HepG2 (cell line): ENCODE data around the gene LRTM2. TPM values are rescaled to one million over a fixed set of nuclear protein-coding genes. Genes with fewer than 3 reads are reported as not detected.

Experiments
- ATAC-seq: fragments of 200-7000 bp; cut with Tn5 transposase; 3 replicates; pipeline ENCODE4 v1.9.1; 2020; ENCODE audit warnings: mild to moderate bottlenecking, moderate library complexity
- BruUV-seq: library from RNA; stranded (reverse); fragments of 400-500 nt; replicated peaks from 2 replicates; lab custom pipeline; 2021; lab: Mats Ljungman, UMichigan
- CTCF ChIA-PET: fragments of 300-600 bp; formaldehyde crosslinking; extraction: SDS; loops from one replicate; lab custom pipeline; 2021; ENCODE audit warnings: low total read pairs, inconsistent platforms, low intra/inter-chr PET ratio; lab: Yijun Ruan, JAX
- POLR2A ChIA-PET: fragments of 350-600 bp; sonication (Branson Sonifier 250); formaldehyde crosslinking; loops from one replicate; lab custom pipeline; 2020; ENCODE audit warnings: antibody characterized with exemption, inconsistent platforms; lab: Yijun Ruan, JAX
- DNase-seq: peaks from one replicate; pipeline ENCODE4 v3.0.0-alpha.2; 2015; ENCODE audit warnings: low spot score
- FAIRE-seq: peaks from 3 replicates; lab custom pipeline; 2011; peaks lifted over from hg19 to GRCh38; lab: Jason Lieb, UNC
- H2AFZ ChIP-seq: one replicate; pipeline ENCODE4 v1.6.1; 2011; ENCODE audit warnings: low read length, inconsistent platforms
- H3K27ac ChIP-seq: fragments of 300-600 bp; 3 replicates; pipeline ENCODE4 v1.8.0; 2011; ENCODE audit warnings: mixed run types, mild to moderate bottlenecking, mixed read lengths, low read length, inconsistent platforms; ENCODE audit not compliant: insufficient read depth; ENCODE audit errors: extremely low read length
- H3K27me3 ChIP-seq, 2 experiments: fragments of 200-600 bp in 1 of 2; 2 replicates in 1 of 2; 3 replicates in 1 of 2; pipeline versions ENCODE4 v1.6.0 to v1.8.0; 2011; ENCODE audit warnings: low read length in 2 of 2, mild to moderate bottlenecking in 2 of 2, moderate library complexity in 2 of 2, inconsistent platforms in 1 of 2; ENCODE audit not compliant: insufficient read depth in 2 of 2, control insufficient read depth in 1 of 2
- H3K36me3 ChIP-seq, 2 experiments: fragments of 200-600 bp in 1 of 2; replicated peaks in 1 of 2; 2 replicates in 1 of 2; 3 replicates in 1 of 2; pipeline versions ENCODE4 v1.5.1 to v1.8.0; 2011; ENCODE audit warnings: low read length in 2 of 2, inconsistent platforms in 1 of 2; ENCODE audit not compliant: insufficient read depth in 2 of 2, control insufficient read depth in 1 of 2
- H3K4me1 ChIP-seq: 2 replicates; pipeline ENCODE4 v1.5.1; 2012; ENCODE audit warnings: low read length, inconsistent platforms; ENCODE audit not compliant: insufficient read depth
- H3K4me2 ChIP-seq: 2 replicates; pipeline ENCODE4 v1.6.0; 2011; ENCODE audit warnings: low read depth, low read length, inconsistent platforms
- H3K4me3 ChIP-seq, 3 experiments: fragments of 200-600 bp in 1 of 3; sonication (generic), shearing (Covaris generic) in 1 of 3; replicated peaks in 1 of 3; 2 replicates each; pipeline ENCODE4 v1.5.1; 2011 to 2016; ENCODE audit warnings: low read length in 3 of 3, inconsistent platforms in 2 of 3, low read depth in 2 of 3, mild to moderate bottlenecking in 2 of 3, control low read depth in 1 of 3, mixed read lengths in 1 of 3; ENCODE audit not compliant: insufficient read depth in 1 of 3
- H3K79me2 ChIP-seq: one replicate; pipeline ENCODE4 v1.6.1; 2011; ENCODE audit warnings: low read length, inconsistent platforms; ENCODE audit not compliant: insufficient read depth
- H3K9ac ChIP-seq: 2 replicates; pipeline ENCODE4 v1.6.0; 2011; ENCODE audit warnings: mild to moderate bottlenecking, low read depth, low read length, inconsistent platforms; ENCODE audit not compliant: insufficient read depth
- H3K9me3 ChIP-seq: 2 replicates; pipeline ENCODE4 v1.5.1; 2012; ENCODE audit warnings: mild to moderate bottlenecking, low read length
- H4K20me1 ChIP-seq: 2 replicates; pipeline ENCODE4 v1.6.0; 2011; ENCODE audit warnings: inconsistent platforms, mild to moderate bottlenecking, low read length, moderate library complexity; ENCODE audit not compliant: insufficient read depth
- ADNP ChIP-seq: sonication (generic); formaldehyde crosslinking; IDR thresholded peaks from 2 replicates; pipeline ENCODE4 v1.4.0; 2020; ENCODE audit warnings: missing genetic modification reagents
- CEBPB ChIP-seq: IDR thresholded peaks from 2 replicates; pipeline ENCODE4 v1.6.1; 2011; ENCODE audit warnings: low read depth, low read length, improper control_type of control experiment, borderline replicate concordance
- MEF2D ChIP-seq: sonication (generic); formaldehyde crosslinking; IDR thresholded peaks from 2 replicates; pipeline ENCODE4 v1.5.1; 2020; ENCODE audit warnings: mild to moderate bottlenecking, missing genetic modification reagents
- PPARG ChIP-seq: conservative IDR thresholded peaks from 2 replicates; pipeline ENCODE4 v1.6.1; 2016; ENCODE audit warnings: missing biosample characterization, missing genetic modification reagents
- RARG ChIP-seq: sonication (generic); formaldehyde crosslinking; IDR thresholded peaks from 2 replicates; pipeline ENCODE4 v1.4.0; 2020; ENCODE audit warnings: low read depth, mild to moderate bottlenecking, missing genetic modification reagents
- SOX13 ChIP-seq, 3 experiments: fragments of 450-650 bp in 1 of 3; sonication (generic) in 1 of 3; formaldehyde crosslinking in 1 of 3; IDR thresholded peaks in 2 of 3; conservative IDR thresholded peaks in 1 of 3; 2 replicates each; pipeline versions ENCODE4 v1.5.0 to v1.6.1; 2016 to 2020; ENCODE audit warnings: antibody characterized with exemption in 1 of 3, mild to moderate bottlenecking in 1 of 3, missing compliant biosample characterization in 1 of 3, missing genetic modification reagents in 1 of 3, moderate library complexity in 1 of 3
- SP5 ChIP-seq: IDR thresholded peaks from 2 replicates; pipeline ENCODE4 v1.6.1; 2016; ENCODE audit warnings: low read depth, borderline replicate concordance
- SRF ChIP-seq: IDR thresholded peaks from 2 replicates; pipeline ENCODE4 v1.6.1; 2011; ENCODE audit warnings: mild to moderate bottlenecking, low read depth, low read length, moderate library complexity
- TEAD3 ChIP-seq: optimal IDR thresholded peaks from 2 replicates; pipeline ENCODE3; 2016; ENCODE audit warnings: borderline replicate concordance
- TRIM24 ChIP-seq: sonication (generic); formaldehyde crosslinking; IDR thresholded peaks from 2 replicates; pipeline ENCODE4 v1.8.0; 2022; ENCODE audit warnings: mild to moderate bottlenecking, missing genetic modification reagents
- ZNF274 ChIP-seq: sonication (generic); formaldehyde crosslinking; IDR thresholded peaks from 2 replicates; pipeline ENCODE4 v1.5.1; 2020; ENCODE audit warnings: mild to moderate bottlenecking, missing genetic modification reagents
- ZNF530 ChIP-seq: sonication (generic); formaldehyde crosslinking; IDR thresholded peaks from 2 replicates; pipeline ENCODE4 v1.5.0; 2020; ENCODE audit warnings: low read depth, mild to moderate bottlenecking, missing genetic modification reagents
- ZNF580 ChIP-seq: IDR thresholded peaks from 2 replicates; pipeline ENCODE4 v1.6.1; 2016; ENCODE audit warnings: low read depth, borderline replicate concordance
- ZNF644 ChIP-seq: IDR thresholded peaks from 2 replicates; pipeline ENCODE4 v1.6.1; 2016; ENCODE audit warnings: low read depth
- WGBS: methylation state at CpG from one replicate; pipeline ENCODE4 v1.1.6; 2017; ENCODE audit warnings: low lambda C conversion rate; 5-methylcytosine and 5-hydroxymethylcytosine counted together
- in situ Hi-C: cut with HindIII; loops from 2 replicates; pipeline ENCODE4 v1.10.0; 2017; ENCODE audit warnings: low pct_unique_long_range_greater_than_20kb; ENCODE audit not compliant: extremely low pct_ligation_motif_present
- intact Hi-C: fragments of 100-400 bp; cut with micrococcal nuclease; formaldehyde crosslinking; loops from one replicate; pipeline ENCODE4 v1.10.0; 2022; ENCODE audit not compliant: unreplicated experiment
- polyA plus RNA-seq, 8 experiments: library from polyadenylated mRNA; depleted of rRNA in 3 of 8; stranded (reverse) in 7 of 8; unstranded in 1 of 8; fragments of >200 nt; fragmentation: Illumina TruSeq in 4 of 8; extraction: Trizol in 4 of 8; gene quantifications; 2 replicates each; pipeline versions ENCODE4 v1.2.1 to v1.2.3, GENCODE V29; 2011 to 2016; ENCODE audit warnings: low read depth in 4 of 8, missing spikeins in 1 of 8, mixed read lengths in 1 of 8; ENCODE audit not compliant: insufficient read depth in 1 of 8
- total RNA-seq, 5 experiments: library from RNA; depleted of rRNA; stranded (reverse); fragments of >200 nt; fragmentation: Illumina TruSeq; extraction: Trizol; gene quantifications; 2 replicates each; pipeline ENCODE4 v1.2.3, GENCODE V29; 2016; ENCODE audit warnings: low read depth in 1 of 5
- TF ChIP-seq, protein P1 (sequence below): sonication (generic); formaldehyde crosslinking; IDR thresholded peaks from 2 replicates; pipeline ENCODE4 v1.4.0; 2020; ENCODE audit warnings: mild to moderate bottlenecking, missing genetic modification reagents
- TF ChIP-seq, protein P2 (sequence below): sonication (generic); formaldehyde crosslinking; IDR thresholded peaks from 2 replicates; pipeline ENCODE4 v1.9.0; 2021; ENCODE audit warnings: mild to moderate bottlenecking, missing genetic modification reagents

Gene LRTM2
- total and polyA plus RNA-seq, 2 of the 13 experiments (the other 11 are each of a cell fraction or from before 2014, with no cell fraction given) = 0.09 TPM; not detected in 1

GRCh38 chr12:1830981-1831963 lies 10.9 kb downstream of the LRTM2 start:
- no peaks in the 10 kb centered on the region for H4K20me1 ChIP-seq
- BruUV-seq = no TSS peak
- intact Hi-C loops (no loop called here), in situ Hi-C loops (no loop called here)
- peaks cover 29% of the 10 kb centered on the region for H3K4me1 ChIP-seq
- no peak overlapping the region for H3K27ac ChIP-seq
- CTCF ChIA-PET = no interaction called here
- no peak overlapping the region for H3K4me3 ChIP-seq
- H3K79me2 ChIP-seq = no peaks in the 10 kb centered on the region
- peak overlapping the region; percentile 48; the same call in 1 of the 2 replicates for H3K4me2 ChIP-seq
- no peaks in the 10 kb centered on the region for H3K36me3 ChIP-seq
- peak; percentile 57 for FAIRE-seq
- POLR2A ChIA-PET = no interaction called here
- H3K27me3 ChIP-seq = peaks cover 6 to 50% of the 10 kb centered on the region in 2 experiments; a peak in 4 of 5 replicates
- H3K9me3 ChIP-seq = no peaks in the 10 kb centered on the region
- peak; percentile 86 for ATAC-seq
- peak; percentile 55 for DNase-seq
- no peak overlapping the region for H3K9ac ChIP-seq
- H2AFZ ChIP-seq = no peak overlapping the region
- WGBS = 11% methylated on average over 10 of the region's 34 CpGs
- TF ChIP-seq ADNP (CRISPR knock-in tag) (no peak), ZNF644 (CRISPR knock-in tag) (peak; percentile 68; the same call in 1 of the 2 replicates), ZNF530 (peak; percentile 68; the same call in 1 of the 2 replicates), MEF2D (CRISPR knock-in tag) (peak; percentile 79), SOX13 (IDR thresholded peaks at IDR 0.05) (no peak), SOX13 (CRISPR knock-in tag; conservative IDR thresholded peaks at IDR 0.05 in 1 of 2, IDR thresholded peaks at IDR 0.05 in 1 of 2) (peak in 1 of 2 experiments; percentile 48; a peak in 2 of 4 replicates), TRIM24 (CRISPR knock-in tag) (no peak), SP5 (CRISPR knock-in tag) (no peak), ZNF580 (CRISPR knock-in tag) (peak; percentile 91; the same call in 1 of the 2 replicates), PPARG (CRISPR knock-in tag) (peak; percentile 46; the same call in 1 of the 2 replicates), SRF (no peak), ZNF274 (CRISPR knock-in tag) (peak; percentile 84; the same call in 1 of the 2 replicates), RARG (no peak), TEAD3 (peak; percentile 52), CEBPB (peak; percentile 71; the same call in 1 of the 2 replicates)
- TF ChIP-seq, protein P1, sequence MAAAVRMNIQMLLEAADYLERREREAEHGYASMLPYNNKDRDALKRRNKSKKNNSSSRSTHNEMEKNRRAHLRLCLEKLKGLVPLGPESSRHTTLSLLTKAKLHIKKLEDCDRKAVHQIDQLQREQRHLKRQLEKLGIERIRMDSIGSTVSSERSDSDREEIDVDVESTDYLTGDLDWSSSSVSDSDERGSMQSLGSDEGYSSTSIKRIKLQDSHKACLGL = peak; percentile 83
- TF ChIP-seq, protein P2, sequence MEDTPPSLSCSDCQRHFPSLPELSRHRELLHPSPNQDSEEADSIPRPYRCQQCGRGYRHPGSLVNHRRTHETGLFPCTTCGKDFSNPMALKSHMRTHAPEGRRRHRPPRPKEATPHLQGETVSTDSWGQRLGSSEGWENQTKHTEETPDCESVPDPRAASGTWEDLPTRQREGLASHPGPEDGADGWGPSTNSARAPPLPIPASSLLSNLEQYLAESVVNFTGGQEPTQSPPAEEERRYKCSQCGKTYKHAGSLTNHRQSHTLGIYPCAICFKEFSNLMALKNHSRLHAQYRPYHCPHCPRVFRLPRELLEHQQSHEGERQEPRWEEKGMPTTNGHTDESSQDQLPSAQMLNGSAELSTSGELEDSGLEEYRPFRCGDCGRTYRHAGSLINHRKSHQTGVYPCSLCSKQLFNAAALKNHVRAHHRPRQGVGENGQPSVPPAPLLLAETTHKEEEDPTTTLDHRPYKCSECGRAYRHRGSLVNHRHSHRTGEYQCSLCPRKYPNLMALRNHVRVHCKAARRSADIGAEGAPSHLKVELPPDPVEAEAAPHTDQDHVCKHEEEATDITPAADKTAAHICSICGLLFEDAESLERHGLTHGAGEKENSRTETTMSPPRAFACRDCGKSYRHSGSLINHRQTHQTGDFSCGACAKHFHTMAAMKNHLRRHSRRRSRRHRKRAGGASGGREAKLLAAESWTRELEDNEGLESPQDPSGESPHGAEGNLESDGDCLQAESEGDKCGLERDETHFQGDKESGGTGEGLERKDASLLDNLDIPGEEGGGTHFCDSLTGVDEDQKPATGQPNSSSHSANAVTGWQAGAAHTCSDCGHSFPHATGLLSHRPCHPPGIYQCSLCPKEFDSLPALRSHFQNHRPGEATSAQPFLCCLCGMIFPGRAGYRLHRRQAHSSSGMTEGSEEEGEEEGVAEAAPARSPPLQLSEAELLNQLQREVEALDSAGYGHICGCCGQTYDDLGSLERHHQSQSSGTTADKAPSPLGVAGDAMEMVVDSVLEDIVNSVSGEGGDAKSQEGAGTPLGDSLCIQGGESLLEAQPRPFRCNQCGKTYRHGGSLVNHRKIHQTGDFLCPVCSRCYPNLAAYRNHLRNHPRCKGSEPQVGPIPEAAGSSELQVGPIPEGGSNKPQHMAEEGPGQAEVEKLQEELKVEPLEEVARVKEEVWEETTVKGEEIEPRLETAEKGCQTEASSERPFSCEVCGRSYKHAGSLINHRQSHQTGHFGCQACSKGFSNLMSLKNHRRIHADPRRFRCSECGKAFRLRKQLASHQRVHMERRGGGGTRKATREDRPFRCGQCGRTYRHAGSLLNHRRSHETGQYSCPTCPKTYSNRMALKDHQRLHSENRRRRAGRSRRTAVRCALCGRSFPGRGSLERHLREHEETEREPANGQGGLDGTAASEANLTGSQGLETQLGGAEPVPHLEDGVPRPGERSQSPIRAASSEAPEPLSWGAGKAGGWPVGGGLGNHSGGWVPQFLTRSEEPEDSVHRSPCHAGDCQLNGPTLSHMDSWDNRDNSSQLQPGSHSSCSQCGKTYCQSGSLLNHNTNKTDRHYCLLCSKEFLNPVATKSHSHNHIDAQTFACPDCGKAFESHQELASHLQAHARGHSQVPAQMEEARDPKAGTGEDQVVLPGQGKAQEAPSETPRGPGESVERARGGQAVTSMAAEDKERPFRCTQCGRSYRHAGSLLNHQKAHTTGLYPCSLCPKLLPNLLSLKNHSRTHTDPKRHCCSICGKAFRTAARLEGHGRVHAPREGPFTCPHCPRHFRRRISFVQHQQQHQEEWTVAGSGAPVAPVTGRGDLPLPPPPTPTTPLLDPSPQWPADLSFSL (CRISPR knock-in tag) = no peak
